ENCODE measurements around the gene FAM53A.
"Not testable (repeated sequence)": the region's sequence is repeated elsewhere in the genome, so short reads cannot be mapped to it uniquely, and the experiment has no call there.

Gene FAM53A

GRCh38 chr4:1673671-1674070, 10.4 kb downstream of the FAM53A start:
- no peak for TF ChIP-seq CTCF (conservative IDR thresholded peaks at IDR 0.05; ENCODE audit: low read depth, low read length)
- no peak overlapping the region for H3K4me3 ChIP-seq (ENCODE audit: low read depth, low read length)
- no peak for DNase-seq (ENCODE audit: low read depth)

- DNase-seq (ENCODE audit: low read depth); H3K4me3 ChIP-seq (ENCODE audit: low read depth, low read length): not testable (repeated sequence)
These were observed 13.1 kb downstream of the FAM53A start for GRCh38 chr4:1671011-1671410.

- TF ChIP-seq CTCF (conservative IDR thresholded peaks at IDR 0.05; ENCODE audit: low read depth, low read length), result no peak
- no peak for DNase-seq (ENCODE audit: low read depth)
These were observed 13.8 kb downstream of the FAM53A start for GRCh38 chr4:1670279-1670678.

GRCh38 chr4:1669850-1670249, 14.3 kb downstream of the FAM53A start:
- TF ChIP-seq CTCF (conservative IDR thresholded peaks at IDR 0.05; ENCODE audit: low read depth, low read length), result no peak
- DNase-seq (ENCODE audit: low read depth), result no peak
- H3K4me3 ChIP-seq (ENCODE audit: low read depth, low read length), result no peak overlapping the region

More at GRCh38 chr4:1670279-1670678, 13.8 kb downstream of the FAM53A start:
- no peak overlapping the region for H3K4me3 ChIP-seq (ENCODE audit: low read depth, low read length)

- no peak for DNase-seq (ENCODE audit: low read depth)
- no peak for TF ChIP-seq CTCF (conservative IDR thresholded peaks at IDR 0.05; ENCODE audit: low read depth, low read length)
- no peak overlapping the region for H3K4me3 ChIP-seq (ENCODE audit: low read depth, low read length)
These were observed 14.8 kb downstream of the FAM53A start for GRCh38 chr4:1669270-1669669.

GRCh38 chr4:1668488-1668840, 15.6 kb downstream of the FAM53A start:
- no peak overlapping the region for H3K4me3 ChIP-seq (ENCODE audit: low read depth, low read length)
- TF ChIP-seq CTCF (conservative IDR thresholded peaks at IDR 0.05; ENCODE audit: low read depth, low read length), result no peak
- DNase-seq (ENCODE audit: low read depth), result no peak

GRCh38 chr4:1667273-1667672, 16.8 kb downstream of the FAM53A start:
- TF ChIP-seq CTCF (conservative IDR thresholded peaks at IDR 0.05; ENCODE audit: low read depth, low read length), result no peak
- no peak for DNase-seq (ENCODE audit: low read depth)
- no peak overlapping the region for H3K4me3 ChIP-seq (ENCODE audit: low read depth, low read length)

GRCh38 chr4:1666391-1666790, 17.7 kb downstream of the FAM53A start:
- no peak overlapping the region for H3K4me3 ChIP-seq (ENCODE audit: low read depth, low read length)
- DNase-seq (ENCODE audit: low read depth), result no peak
- TF ChIP-seq CTCF (conservative IDR thresholded peaks at IDR 0.05; ENCODE audit: low read depth, low read length), result no peak
